ENCODE results near the gene PKP1.
A peak's percentile ranks its signal among the peaks of the same experiment; 100 is the strongest.
"Not testable (repeated sequence)": the region's sequence is repeated elsewhere in the genome, so short reads cannot be mapped to it uniquely, and the experiment has no call there.

The PKP1 gene, protein sequence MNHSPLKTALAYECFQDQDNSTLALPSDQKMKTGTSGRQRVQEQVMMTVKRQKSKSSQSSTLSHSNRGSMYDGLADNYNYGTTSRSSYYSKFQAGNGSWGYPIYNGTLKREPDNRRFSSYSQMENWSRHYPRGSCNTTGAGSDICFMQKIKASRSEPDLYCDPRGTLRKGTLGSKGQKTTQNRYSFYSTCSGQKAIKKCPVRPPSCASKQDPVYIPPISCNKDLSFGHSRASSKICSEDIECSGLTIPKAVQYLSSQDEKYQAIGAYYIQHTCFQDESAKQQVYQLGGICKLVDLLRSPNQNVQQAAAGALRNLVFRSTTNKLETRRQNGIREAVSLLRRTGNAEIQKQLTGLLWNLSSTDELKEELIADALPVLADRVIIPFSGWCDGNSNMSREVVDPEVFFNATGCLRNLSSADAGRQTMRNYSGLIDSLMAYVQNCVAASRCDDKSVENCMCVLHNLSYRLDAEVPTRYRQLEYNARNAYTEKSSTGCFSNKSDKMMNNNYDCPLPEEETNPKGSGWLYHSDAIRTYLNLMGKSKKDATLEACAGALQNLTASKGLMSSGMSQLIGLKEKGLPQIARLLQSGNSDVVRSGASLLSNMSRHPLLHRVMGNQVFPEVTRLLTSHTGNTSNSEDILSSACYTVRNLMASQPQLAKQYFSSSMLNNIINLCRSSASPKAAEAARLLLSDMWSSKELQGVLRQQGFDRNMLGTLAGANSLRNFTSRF

DNA sequence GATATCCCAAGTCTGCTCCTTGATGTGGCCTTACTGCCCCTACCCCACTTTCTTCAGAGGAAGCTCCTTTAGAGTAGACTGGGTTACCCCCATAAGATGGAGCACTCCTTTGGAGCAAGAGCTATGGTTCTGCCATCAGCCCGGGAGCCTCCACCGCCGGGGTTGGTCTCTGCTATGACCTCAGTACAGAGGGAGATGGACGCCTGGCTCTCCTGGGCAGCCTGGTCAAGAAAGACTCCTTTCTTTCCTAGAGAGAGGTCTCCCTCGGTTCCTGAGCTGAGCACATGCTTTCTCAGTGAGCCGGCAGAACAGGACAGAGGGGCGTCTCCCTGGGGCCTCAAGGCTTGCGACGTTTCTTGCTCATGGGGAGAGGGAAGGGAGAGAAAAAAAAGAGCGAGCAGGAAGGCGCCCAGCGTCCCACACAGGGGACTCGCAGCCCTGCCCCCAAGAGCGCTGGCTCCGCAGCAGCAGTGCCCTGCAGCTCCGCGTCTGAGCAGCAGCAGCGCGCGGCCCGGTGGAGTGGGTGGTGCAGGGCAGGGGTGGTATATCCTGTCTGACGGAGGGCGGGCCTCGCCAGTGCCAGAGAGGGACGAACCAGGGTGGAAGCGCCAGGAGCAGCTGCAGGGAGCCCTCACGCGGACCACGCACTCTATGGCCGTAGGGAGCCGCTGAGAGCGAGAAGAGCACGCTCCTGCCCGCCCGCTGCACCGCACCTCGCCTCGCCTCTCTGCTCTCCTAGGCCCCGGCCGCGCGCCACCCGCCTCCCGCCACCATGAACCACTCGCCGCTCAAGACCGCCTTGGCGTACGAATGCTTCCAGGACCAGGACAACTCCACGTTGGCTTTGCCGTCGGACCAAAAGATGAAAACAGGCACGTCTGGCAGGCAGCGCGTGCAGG, at the start of gene PKP1:
PKP1 (plus strand) TSS at position 576 of the 899 bp plus-strand sequence; CDS start at position 773, 197 bp downstream.
- DNase-seq = no peak

DNA sequence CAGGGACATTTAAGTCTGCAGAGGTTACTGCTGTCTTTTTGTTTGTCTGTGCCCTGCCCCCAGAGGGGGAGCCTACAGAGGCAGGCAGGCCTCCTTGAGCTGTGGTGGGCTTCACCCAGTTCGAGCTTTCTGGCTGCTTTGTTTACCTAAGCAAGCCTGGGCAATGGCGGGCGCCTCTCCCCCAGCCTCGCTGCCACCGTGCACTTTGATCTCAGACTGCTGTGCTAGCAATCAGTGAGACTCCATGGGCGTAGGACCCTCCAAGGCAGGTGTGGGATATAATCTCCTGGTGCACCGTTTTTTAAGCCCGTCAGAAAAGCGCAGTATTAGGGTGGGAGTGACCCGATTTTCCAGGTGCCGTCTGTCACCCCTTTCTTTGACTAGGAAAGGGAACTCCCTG, 43.7 kb upstream of the PKP1 start:
- not testable (repeated sequence) for DNase-seq

DNA sequence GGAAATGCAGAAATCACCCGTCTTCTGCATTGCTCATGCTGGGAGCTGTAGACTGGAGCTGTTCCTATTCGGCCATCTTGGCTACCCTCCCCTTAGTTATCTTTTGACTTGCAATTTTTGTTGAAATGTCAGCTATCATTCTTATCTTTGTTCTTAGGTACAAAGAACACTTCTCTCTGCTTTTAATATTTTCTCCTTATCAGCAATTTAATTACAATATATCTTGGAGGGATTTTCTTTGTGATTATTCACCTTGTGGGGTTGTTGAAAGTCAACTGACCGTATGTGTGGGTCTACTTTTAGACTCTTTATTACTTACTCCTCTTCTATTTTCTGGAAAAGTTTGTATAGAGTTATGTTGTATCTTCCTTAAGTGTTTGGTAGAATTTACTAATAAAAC, 43.1 kb upstream of the PKP1 start:
- no peak for DNase-seq

DNA sequence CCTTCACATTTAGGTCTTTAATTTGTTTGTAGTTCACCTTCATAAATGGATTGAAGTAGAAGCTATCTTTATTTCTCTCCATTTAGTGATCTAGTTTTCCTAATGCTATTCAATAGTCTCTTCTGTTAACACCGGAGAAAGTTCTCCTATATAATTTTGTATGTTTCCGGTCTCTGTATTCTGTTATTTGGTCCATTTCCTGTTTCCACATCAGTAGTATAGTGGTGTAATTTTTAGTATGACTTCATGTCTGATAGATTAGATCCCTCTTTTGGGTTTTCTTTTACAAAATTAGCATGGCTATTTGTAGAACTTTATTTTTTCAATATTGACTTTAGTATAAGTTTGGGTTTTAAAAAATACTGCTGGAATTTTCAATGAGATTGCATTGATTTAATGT, 41.6 kb upstream of the PKP1 start:
- DNase-seq = no peak

DNA sequence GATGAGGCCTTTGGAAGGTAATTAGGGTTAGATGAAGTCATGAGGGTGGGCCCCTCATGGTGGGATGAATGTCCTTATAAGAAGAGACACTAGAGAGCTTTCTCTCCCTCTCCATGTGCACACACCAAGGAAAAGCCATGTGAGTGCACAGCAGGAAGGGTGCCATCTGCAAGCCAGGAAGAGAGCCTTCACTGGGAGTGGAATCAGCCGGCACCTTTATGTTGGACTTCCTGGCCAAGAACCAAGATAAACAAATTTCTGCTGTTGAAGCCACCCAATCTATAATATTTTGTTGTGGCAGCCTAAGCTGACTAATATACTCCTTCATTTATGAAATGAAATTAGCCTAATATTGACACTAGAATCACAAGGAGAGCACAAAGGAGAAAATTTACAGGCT, 38.2 kb upstream of the PKP1 start:
- DNase-seq = no peak

DNA sequence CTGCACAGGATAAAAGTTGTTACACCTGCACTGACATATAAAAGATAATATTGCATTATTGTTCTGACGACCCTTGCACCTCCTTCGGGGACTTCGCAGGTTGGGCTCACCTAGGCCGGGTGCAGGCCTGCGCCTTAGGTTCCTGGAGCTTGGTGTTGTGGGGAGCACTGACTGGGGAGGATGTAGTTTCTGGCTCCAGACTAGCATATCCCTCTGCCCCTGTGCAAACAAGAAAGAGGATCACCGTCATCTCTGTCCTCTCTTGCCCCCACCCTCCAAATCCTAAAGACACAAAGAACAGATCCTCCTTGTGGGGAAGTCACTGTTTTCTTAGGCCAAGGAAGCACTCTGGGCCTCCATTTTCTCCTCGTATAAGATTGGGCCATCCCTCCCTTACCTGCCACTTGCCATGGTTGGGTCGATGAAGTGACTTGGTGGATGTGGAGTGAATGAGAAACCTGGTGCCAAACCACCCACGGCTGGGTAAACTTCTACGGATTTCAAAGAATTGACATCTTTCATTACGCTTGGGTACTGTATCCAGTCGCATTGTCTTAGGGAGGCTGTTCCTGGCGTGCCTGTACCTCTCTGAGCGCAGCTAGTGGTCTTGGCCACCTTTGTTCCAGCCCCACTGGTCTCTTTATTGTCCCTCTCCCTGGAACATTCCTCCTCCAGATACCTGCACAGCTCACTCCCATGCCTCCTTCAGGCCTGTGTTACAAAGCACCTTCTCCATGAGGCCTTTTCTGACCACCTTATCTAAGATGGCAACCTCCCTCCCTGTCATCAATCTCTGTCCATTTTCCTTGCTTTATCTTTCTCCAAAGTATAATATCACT, 34.4 kb upstream of the PKP1 start:
- no peak for DNase-seq

DNA sequence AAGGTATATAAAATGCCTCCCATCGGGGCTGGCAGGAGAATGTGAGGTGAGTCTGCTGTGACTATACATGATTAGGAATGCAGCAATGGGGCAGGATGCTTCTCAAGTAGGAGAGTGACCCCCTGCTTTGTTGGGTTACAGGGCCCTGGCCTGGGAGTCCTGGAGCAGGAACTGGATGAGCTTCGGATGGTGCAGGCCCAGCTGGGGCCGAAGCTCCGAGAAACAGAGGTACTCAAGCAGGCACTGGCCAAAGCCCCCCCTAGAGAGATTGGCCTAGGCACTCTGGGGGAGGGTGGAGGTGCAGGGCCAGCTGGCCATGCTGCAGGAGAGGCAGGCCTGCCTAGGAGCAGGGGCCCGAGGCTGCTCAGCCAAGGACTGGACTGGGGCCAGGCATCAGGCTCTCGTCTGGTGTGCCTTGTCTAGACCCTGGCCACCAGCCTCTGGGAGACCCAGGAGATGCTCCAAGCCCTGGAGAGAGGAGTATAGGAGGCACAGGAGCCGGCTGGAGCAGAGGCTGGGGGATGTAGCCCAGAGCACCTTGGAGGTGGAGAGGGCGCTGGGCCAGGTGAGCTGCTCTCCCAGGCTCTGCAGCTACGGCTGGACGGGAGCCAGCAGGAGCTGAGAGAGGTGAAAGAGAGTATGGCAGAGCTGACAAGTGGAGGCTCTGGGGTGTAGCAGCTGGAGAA, 32.8 kb upstream of the PKP1 start:
- DNase-seq = no peak

DNA sequence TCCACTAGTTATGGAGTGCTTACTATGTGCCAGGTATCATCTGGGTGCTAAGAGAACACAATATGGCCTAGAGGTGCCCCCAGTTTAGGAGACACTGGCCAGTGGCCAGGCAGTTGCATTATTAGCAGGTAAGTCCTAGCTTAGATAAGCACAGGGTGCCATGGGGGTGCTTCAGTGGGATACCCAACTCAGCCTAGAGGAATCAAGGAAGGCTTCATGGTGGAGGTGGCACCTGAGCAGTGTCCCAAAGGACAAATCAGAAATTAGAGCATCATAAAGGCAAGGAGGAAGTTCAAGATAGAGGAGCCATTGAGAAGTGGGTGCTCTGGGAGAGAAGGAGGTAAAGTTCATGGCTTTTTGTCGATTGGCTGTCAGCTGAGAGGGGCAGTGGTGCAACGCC, 31.9 kb upstream of the PKP1 start:
- no peak for DNase-seq

DNA sequence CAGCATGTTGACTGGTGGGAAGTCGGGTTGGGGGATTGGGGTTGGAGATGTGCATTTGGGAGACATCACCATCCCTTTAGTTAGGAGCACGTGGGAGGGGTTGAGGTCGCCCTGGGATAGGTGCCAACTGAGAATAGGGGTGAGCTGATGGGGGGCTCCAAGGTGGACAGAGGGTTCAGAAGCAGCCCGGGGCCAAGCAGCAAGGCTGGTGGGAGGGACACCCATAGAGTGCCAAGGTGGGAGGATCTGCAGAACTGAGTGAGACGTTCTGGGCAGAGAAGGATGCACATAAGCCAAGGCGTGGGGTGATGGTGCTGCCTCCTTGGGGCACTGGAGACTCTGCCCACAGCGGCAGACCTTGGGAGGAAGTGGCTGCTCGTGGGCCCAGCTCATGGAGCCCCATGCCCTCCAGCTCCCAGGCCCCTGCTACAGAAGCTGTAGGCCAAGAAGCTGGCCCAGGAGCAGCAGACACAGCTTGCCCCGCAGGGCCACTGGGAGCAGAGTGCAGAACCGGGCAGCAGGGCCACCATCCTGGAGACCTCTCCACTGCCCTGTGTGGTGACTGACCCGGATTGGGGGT, 31.4 kb upstream of the PKP1 start:
- no peak for DNase-seq

DNA sequence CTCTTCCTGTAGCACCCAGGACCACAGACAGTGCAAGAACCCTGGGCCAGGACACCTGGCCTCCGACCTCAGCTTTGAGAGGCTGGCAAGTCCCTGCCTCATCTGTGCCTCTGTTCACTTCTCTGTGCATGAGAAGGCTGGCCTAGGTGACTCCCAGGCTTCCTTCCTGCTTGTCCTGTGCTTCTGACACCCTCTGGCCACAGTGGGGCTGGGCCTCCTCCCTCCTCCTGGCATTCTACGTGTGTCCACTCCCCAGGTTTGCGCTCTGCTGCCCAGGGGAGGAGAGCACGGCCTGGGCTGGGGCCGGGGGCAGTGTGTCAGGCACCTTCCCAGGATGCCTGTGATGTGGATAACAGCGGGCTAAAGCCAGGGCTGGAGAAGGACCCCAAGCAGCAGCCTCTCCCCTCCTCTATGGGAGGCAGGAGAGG, 30.3 kb upstream of the PKP1 start:
- DNase-seq = no peak

DNA sequence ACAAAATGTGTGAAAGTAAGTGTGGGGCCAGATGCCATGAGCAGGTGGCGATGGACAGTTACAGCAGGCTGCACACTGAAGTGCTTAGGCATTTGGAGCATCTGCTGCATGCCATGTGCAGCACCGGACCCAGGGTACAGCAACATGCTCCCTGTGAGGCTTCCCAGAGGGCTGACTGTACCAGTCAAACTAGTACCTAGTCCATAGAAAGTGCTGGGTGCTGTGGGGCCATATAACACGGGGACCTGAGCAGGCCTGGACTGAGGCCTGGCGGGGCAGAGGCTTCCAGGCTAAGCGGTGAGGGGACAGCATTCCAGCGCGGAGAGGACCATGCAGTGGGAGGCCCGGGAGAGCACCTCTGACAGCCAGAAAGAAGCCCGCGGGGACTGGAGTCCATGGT, 29.9 kb upstream of the PKP1 start:
- DNase-seq = no peak

DNA sequence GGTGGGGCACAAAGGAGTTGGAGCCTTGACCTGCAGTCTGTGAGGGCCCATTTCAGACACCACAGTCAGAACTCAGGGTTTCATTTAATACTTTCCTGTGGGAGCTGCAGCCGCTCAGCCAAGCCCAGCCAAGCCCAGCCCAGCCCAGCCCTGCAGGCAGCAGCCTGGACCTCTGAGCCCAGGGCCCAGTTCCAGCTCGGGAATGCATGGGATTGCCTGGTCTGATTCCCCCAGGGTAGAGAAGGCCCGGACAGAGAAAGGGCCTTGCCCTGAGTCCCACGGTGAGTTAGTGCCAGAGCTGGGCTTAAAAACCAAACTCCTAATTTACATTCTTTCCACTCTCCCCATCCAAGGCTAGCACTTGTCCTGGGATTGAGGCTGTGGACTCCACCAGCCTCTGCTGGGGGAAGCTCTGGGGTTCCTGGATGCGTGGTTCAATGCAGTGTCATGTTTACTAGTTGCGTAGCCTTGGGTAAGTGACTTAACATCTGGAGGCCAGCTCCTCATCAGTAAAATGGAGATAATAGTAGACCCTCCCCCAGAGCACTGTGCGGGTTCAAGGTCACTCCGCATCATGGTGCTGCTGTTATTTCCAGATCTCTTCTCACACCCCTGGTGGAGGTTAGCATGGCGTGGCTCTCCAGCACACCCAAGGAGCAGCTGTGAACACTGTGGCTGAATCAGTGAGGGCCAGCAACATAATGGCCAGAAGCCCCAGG, 29.2 kb upstream of the PKP1 start:
- no peak for DNase-seq

DNA sequence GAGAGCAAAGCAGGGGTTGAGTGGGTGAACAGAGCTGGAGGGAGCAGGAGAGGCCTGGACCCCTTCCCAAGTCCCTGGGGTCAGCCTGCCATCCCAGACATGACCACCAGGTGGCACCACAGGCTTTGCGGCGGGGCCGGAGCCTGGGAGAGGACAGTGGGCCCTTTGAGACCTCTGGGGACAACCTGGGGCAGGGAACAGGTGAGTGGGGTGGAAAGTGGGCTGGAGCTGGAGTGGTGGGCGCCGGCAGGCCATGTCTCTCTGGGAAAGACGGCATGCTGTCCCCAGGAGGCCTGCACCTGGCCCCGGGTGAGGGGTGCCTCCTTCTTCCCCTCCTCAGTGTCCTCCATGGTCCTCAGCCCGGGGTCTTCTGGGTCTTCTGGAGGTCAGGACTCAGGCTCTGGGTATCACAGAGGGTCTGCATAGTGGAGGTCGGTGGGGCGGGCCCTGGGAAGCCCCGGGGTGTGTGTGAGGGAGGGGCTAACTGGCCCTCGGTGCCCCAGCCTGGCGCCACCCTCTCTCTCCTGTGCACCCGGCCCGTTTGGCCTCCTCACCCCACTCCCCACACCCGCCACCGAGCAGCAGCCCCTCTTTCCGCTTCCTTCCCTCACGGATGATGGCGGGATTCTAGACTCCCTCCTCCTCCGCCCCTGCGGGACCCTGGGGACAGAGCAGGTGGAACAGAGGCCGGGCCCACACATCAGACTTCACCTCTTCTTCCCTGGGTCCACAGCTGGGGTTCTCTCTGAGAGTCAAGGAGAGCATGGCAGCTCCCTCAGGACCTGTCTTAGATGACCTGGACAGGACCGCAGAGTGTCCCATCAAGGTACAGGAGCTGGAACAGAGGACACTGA, 28.5 kb upstream of the PKP1 start:
- DNase-seq = peak; percentile 59

DNA sequence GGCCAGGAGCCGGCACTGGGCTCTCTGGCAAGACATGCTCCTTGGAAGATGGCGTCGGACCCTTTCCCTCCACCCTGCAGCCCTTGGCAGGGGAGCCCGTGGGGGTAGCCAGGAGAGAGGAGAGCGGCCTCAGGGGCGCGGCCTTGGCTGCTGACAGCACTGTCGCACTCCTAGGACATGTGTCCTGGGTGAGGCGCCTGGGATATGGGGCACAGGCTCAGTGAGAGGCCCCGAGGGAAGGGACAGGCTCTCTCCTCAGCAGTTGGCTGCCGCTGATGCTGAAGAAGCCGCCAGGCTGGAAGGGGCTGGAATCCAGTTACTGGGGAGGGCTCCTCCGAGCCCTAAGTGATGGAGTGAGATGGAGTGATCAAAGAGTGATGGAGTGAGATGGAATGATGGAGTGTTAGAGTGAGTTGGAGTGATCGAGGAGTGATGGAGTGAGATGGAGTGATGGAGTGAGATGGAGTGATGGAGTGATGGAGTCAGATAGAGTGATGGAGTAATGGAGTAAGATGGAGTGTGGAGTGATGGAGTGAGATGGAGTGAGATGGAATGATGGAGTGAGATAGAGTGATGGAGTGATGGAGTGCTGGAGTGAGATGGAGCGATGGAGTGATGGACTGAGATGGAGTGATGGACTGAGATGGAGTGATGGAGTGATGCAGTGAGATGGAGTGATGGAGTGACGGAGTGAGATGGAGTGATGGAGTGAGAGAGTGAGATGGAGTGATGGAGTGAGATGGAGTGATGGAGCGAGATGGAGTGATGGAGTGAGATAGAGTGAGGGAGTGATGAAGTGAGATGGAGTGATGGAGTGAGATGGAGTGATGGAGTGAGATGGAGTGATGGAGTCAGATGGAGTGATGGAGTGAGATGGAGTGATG, 27.6 kb upstream of the PKP1 start:
- DNase-seq = no peak

DNA sequence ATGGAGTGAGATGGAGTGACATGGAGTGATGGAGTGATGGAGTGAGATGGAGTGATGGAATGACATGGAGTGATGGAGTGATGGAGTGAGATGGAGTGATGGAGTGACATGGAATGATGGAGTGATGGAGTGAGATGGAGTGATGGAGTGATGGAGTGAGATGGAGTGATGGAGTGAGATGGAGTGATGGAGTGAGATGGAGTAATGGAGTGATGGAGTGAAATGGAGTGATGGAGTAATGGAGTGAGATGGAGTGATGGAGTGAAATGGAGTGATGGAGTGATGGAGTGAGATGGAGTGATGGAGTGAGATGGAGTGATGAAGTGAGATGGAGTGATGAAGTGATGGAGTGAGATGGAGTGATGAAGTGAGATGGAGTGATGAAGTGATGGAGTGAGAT, 25.2 kb upstream of the PKP1 start:
- not testable (repeated sequence) for DNase-seq

DNA sequence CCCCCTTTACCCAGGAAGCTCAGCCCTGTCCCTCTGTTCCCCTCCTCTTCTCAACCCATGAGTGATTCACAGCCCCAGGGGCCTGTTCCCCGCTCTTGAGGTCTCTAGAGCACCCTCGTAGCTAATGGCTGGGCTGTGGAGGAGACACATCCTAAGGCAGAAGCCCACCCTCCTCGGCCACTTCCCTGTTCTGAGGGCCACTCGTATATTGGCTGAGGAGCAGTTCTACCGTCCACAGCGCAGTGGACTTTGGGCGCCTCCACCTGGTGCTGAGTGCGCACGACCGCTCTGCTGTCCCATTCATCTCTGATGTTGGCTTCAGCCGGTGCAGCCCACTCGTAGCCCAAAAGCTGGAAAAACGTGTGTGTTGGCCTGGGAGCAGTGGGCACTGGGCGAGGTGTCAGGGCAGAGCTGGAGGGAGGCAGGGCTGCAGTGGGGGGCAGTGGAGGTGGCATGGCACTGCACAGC, 24.5 kb upstream of the PKP1 start:
- DNase-seq = no peak

DNA sequence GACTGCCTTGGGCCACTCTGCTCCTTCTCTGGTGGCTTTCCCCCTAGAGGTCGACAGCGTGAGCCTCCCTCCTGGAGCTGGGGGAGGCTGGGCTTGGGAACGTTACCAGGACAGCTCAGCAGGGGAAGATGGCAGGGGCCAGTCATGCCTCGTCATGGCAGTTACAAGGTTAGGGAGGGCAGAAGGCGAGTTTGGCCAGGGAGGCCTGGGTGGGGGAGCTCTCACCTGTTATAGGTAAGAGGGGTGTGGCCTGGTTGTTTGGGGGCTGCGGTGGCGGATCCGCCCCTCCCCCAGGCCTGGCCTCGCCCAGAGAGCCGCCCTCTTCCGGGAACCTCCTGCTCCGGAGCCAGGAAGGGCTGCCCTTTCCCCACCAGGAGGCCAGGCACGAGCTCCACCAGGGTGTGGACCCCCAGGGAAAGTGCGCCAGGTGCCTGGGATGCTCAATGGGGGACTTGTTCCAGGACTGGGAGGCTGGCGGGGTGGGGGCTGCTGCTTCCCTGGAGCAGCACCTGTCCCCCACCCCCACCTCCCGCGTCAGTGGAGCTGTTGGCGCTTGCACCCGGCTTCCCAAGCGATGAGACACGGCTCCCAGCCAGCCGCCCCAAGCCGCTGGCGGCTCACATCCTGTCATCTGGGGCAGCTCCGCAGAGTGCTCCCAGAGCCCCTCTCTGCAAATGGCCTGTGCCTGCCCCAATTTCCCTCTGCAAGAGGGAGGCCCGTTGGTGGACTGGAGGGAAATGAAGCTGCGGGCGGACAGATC, 23.6 kb upstream of the PKP1 start:
- DNase-seq = no peak

DNA sequence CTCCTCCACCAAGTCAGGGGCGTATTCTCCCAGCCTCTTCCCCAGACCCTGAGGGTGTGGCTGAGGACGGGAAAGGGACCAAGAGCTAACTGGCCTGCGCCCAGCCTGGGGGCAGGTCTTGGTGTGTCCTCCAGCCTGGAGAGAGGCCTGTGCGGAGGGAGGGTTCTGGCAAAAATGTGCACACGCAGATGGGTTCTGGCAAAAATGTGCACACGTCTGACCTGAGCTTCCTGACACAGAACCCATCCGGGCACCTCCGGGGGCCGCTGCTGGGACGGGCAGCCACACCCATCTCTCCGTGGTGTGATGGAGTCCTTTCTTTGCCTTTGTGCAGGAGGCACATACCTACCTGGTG, 23.1 kb upstream of the PKP1 start:
- DNase-seq = no peak
